GM12878 (cell line): ENCODE data around the gene TAX1BP3. TPM values are rescaled to one million over a fixed set of nuclear protein-coding genes. Genes with fewer than 3 reads are reported as not detected.

Source experiments
- ATAC-seq: fragments of 200-7000 bp; cut with Tn5 transposase; 3 replicates; pipeline ENCODE4 v1.9.1; 2020; ENCODE audit warnings: mild to moderate bottlenecking, moderate library complexity
- BruUV-seq: library from RNA; stranded (reverse); fragments of 400-500 nt; replicated peaks from 2 replicates; lab custom pipeline; 2021; lab: Mats Ljungman, UMichigan
- CTCF ChIA-PET: fragments of 300-600 bp; sonication (Branson Sonifier 250); formaldehyde crosslinking; extraction: SDS; loops from one replicate; lab custom pipeline; 2021; ENCODE audit warnings: inconsistent platforms; lab: Yijun Ruan, JAX
- POLR2A ChIA-PET: fragments of 350-600 bp; formaldehyde crosslinking; extraction: SDS; loops from one replicate; lab custom pipeline; 2021; ENCODE audit warnings: inconsistent platforms; lab: Charles Lee
- RAD21 ChIA-PET: fragments of 300-600 bp; sonication (Branson Sonifier 250); formaldehyde crosslinking; loops from one replicate; lab custom pipeline; 2023; ENCODE audit warnings: antibody characterized with exemption; ENCODE audit not compliant: unreplicated experiment; lab: Charles Lee
- SMC1A ChIA-PET: fragments of 300-600 bp; sonication (Branson Sonifier 250); formaldehyde crosslinking; loops from one replicate; lab custom pipeline; 2023; ENCODE audit not compliant: unreplicated experiment, uncharacterized antibody; lab: Charles Lee
- DNase-seq: peaks from one replicate; pipeline ENCODE4 v3.0.0-alpha.2; 2011; ENCODE audit warnings: low read depth, low spot score
- FAIRE-seq: peaks from 3 replicates; lab custom pipeline; 2011; peaks lifted over from hg19 to GRCh38; lab: Jason Lieb, UNC
- H2AFZ ChIP-seq: 2 replicates; pipeline ENCODE4 v1.6.0; 2011; ENCODE audit warnings: low read depth, low read length, control low read depth; ENCODE audit not compliant: control insufficient read depth
- H3K27ac ChIP-seq: 2 replicates; pipeline ENCODE4 v1.5.1; 2011; ENCODE audit warnings: control low read depth; ENCODE audit not compliant: control insufficient read depth, insufficient read depth
- H3K27me3 ChIP-seq, 2 experiments: replicated peaks in 1 of 2; 2 replicates each; pipeline versions ENCODE4 v1.6.0 to v1.6.1; 2011; ENCODE audit warnings: low read length in 1 of 2; ENCODE audit not compliant: control insufficient read depth in 2 of 2, insufficient read depth in 2 of 2
- H3K36me3 ChIP-seq, 2 experiments: 2 replicates each; pipeline ENCODE4 v1.5.1; 2011; ENCODE audit warnings: low read length in 1 of 2; ENCODE audit not compliant: control insufficient read depth in 2 of 2, insufficient read depth in 2 of 2
- H3K4me1 ChIP-seq: 2 replicates; pipeline ENCODE4 v1.6.1; 2011; ENCODE audit warnings: mild to moderate bottlenecking, low read length, moderate library complexity, mixed read lengths; ENCODE audit not compliant: control insufficient read depth, insufficient read depth
- H3K4me2 ChIP-seq: 2 replicates; pipeline ENCODE4 v1.6.0; 2011; ENCODE audit warnings: control low read depth; ENCODE audit not compliant: control insufficient read depth, insufficient read depth
- H3K4me3 ChIP-seq: fragments of 200-600 bp; sonication (generic); 2 replicates; pipeline ENCODE4 v1.5.1; 2016
- H3K79me2 ChIP-seq: 2 replicates; pipeline ENCODE4 v1.6.0; 2011; ENCODE audit warnings: low read length; ENCODE audit not compliant: control insufficient read depth, insufficient read depth
- H3K9ac ChIP-seq: 2 replicates; pipeline ENCODE4 v1.8.0; 2011; ENCODE audit warnings: low read length, control low read depth, mixed read lengths; ENCODE audit not compliant: control insufficient read depth, insufficient read depth
- H3K9me3 ChIP-seq: replicated peaks from 3 replicates; pipeline ENCODE4 v1.5.1; 2011; ENCODE audit warnings: mild to moderate bottlenecking, low read length; ENCODE audit not compliant: control insufficient read depth, insufficient read depth
- H4K20me1 ChIP-seq: 2 replicates; pipeline ENCODE4 v1.6.0; 2011; ENCODE audit not compliant: control insufficient read depth, insufficient read depth
- CTCF ChIP-seq, 3 experiments: IDR thresholded peaks in 2 of 3; conservative IDR thresholded peaks in 1 of 3; 2 replicates each; pipeline ENCODE4 v1.5.1; 2011; ENCODE audit warnings: low read depth in 3 of 3, low read length in 3 of 3, mild to moderate bottlenecking in 3 of 3, control low read depth in 2 of 3, moderate library complexity in 2 of 3, inconsistent platforms in 1 of 3, mixed read lengths in 1 of 3; ENCODE audit not compliant: control insufficient read depth in 2 of 3, insufficient read depth in 1 of 3; ENCODE audit errors: extremely low read depth in 1 of 3
- IRF4 ChIP-seq: IDR thresholded peaks from 2 replicates; pipeline ENCODE4 v1.6.1; 2011; ENCODE audit warnings: low read depth, low read length
- RAD21 ChIP-seq: IDR thresholded peaks from 2 replicates; pipeline ENCODE4 v1.6.1; 2011; ENCODE audit warnings: mild to moderate bottlenecking, low read depth, low read length, moderate library complexity; ENCODE audit not compliant: insufficient read depth
- YY1 ChIP-seq: IDR thresholded peaks from 2 replicates; pipeline ENCODE4 v1.6.1; 2011; ENCODE audit warnings: low read depth, mild to moderate bottlenecking, low read length
- WGBS: methylation state at CpG from one replicate; pipeline ENCODE4 v1.1.6; 2016; ENCODE audit warnings: low lambda C conversion rate; ENCODE audit not compliant: insufficient replicate concordance, insufficient coverage; ENCODE audit errors: missing lambda C conversion rate; 5-methylcytosine and 5-hydroxymethylcytosine counted together
- in situ Hi-C: fragments of 300-500 bp; cut with MboI; formaldehyde crosslinking; loops from 9 replicates; pipeline ENCODE4 v1.14.3; 2018; ENCODE audit warnings: mixed read lengths
- intact Hi-C: fragments of 100-400 bp; cut with micrococcal nuclease; formaldehyde crosslinking; loops from one replicate; pipeline ENCODE4 v1.14.2; 2022; ENCODE audit not compliant: unreplicated experiment
- polyA plus RNA-seq, 11 experiments: library from polyadenylated mRNA; depleted of rRNA in 4 of 11; unstranded in 6 of 11; stranded (reverse) in 5 of 11; fragments of >200 nt; fragmentation: Nextera tagmentation in 4 of 11; fragmentation: Illumina TruSeq in 1 of 11; extraction: Ambion mirVana in 4 of 11; extraction: Trizol in 1 of 11; gene quantifications; 1 replicate in 1 of 11; 2 replicates in 10 of 11; pipeline versions ENCODE4 v1.2.1 to v1.2.3, GENCODE V29; 2011 to 2016; ENCODE audit warnings: inconsistent platforms in 2 of 11, missing spikeins in 2 of 11, low read depth in 1 of 11
- total RNA-seq, 4 experiments: library from RNA; depleted of rRNA in 3 of 4; stranded (reverse); fragments of >200 nt in 3 of 4; fragmentation: Illumina TruSeq in 1 of 4; extraction: Trizol in 1 of 4; gene quantifications; 2 replicates each; pipeline versions ENCODE4 v1.2.1 to v1.2.3, GENCODE V29; 2013 to 2021

TAX1BP3 gene
- total and polyA plus RNA-seq, 10 of the 15 experiments (the other 5 are each of a cell fraction or from before 2014, with no cell fraction given) = 1.00 to 40.4 (median 15.4) TPM

DNA sequence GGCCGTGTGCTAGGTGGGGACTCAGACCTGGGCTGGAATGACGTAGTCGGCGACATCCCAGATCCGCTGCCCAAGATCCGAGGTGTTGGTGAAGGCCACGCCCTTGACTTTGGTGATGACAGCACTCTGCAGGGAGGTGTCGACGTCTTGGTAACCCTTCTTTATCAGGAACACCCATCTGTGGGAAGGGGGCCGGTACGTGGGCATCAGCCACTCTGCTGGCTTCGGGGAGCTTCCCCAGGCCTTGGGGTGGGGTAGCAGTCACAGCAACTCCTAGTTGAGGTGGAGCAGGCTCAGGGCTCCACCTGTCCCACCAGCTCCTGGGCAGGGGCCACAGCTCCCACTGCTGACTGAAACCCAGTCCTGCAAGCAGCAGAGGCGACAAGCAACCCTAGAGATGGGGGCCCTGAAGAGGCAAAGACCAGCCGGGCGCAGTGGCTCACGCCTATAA lies 23.3 kb upstream of the TAX1BP3 start:
- in situ Hi-C loops (no loop called here), intact Hi-C loops (loop anchor here (2.0 to 5.0 kb wide), 2 partner anchors 36 to 105 kb away; no protein-coding TSS in a partner anchor)
- Histone ChIP-seq H3K4me1 (peaks cover 30% of the 10 kb centered on the region), H2AFZ (no peak overlapping the region), H3K4me2 (no peak overlapping the region), H3K4me3 (no peak overlapping the region), H3K27me3 (no peaks in the 10 kb centered on the region), H4K20me1 (no peaks in the 10 kb centered on the region), H3K9ac (no peak overlapping the region), H3K36me3 (no peaks in the 10 kb centered on the region; a peak in 1 of 4 replicates), H3K9me3 (no peaks in the 10 kb centered on the region; the same call in 2 of the 3 replicates), H3K27ac (no peak overlapping the region), H3K79me2 (peaks cover 13% of the 10 kb centered on the region)
- BruUV-seq = no TSS peak
- ChIA-PET CTCF (interaction anchor here (1.0 to 2.5 kb wide), 4 partner anchors 14 to 89 kb away, joined by 3 to 7 read pairs (median 4); no protein-coding TSS in a partner anchor), POLR2A (no interaction called here), RAD21 (no interaction called here), SMC1A (interaction anchor here (1.7 kb wide), 1 partner anchor 19 kb away, joined by 3 read pairs; no protein-coding TSS in a partner anchor)
- FAIRE-seq (peak; percentile 41), ATAC-seq (no peak), DNase-seq (no peak)
- 93% methylated on average over 14 of the region's 16 CpGs for whole genome bisulfite sequencing
- TF ChIP-seq CTCF (IDR thresholded peaks at IDR 0.05 in 2 of 3, conservative IDR thresholded peaks at IDR 0.05 in 1 of 3; ENCODE audit: control insufficient read depth in 2 of 3, extremely low read depth in 1 of 3, insufficient read depth in 1 of 3, low read depth in 3 of 3, low read length in 3 of 3) = peak; percentile 11 to 46 (median 21); a peak in 4 of 6 replicates
- TF ChIP-seq YY1 = no peak
- TF ChIP-seq RAD21 = peak; percentile 27; the same call in 1 of the 2 replicates
- TF ChIP-seq IRF4 = no peak
